PC-3 (cell line): ENCODE results near the gene SCRT2. TPM values are rescaled to one million over a fixed set of nuclear protein-coding genes. Genes with fewer than 3 reads are reported as not detected.

Source experiments
- ATAC-seq: fragments of 200-7000 bp; cut with Tn5 transposase; 2 replicates; pipeline ENCODE4 v1.9.1; 2020; ENCODE audit warnings: mild to moderate bottlenecking, moderate library complexity
- BruUV-seq: library from RNA; stranded (reverse); fragments of 400-500 nt; replicated peaks from 2 replicates; lab custom pipeline; 2021; lab: Mats Ljungman, UMichigan
- CTCF ChIA-PET: fragments of 300-600 bp; sonication (Branson Sonifier 250); formaldehyde crosslinking; loops from one replicate; lab custom pipeline; 2022; ENCODE audit warnings: antibody characterized with exemption; lab: Charles Lee
- POLR2A ChIA-PET: fragments of 300-600 bp; sonication (Branson Sonifier 250); formaldehyde crosslinking; loops from one replicate; lab custom pipeline; 2022; ENCODE audit warnings: antibody characterized with exemption; ENCODE audit not compliant: unreplicated experiment; lab: Charles Lee
- DNase-seq: peaks from one replicate; pipeline ENCODE4 v3.0.0-alpha.2; 2015
- H2AFZ ChIP-seq: fragments of 300-600 bp; sonication (generic); 2 replicates; pipeline ENCODE4 v1.6.0; 2016; ENCODE audit warnings: antibody characterized with exemption, low read length
- H3F3A ChIP-seq: fragments of 300-600 bp; sonication (generic); one replicate; pipeline ENCODE4 v1.6.0; 2017; ENCODE audit warnings: antibody characterized with exemption, low read length, control low read depth, mild to moderate bottlenecking; ENCODE audit not compliant: unreplicated experiment
- H3K27ac ChIP-seq: fragments of 300-600 bp; sonication (generic); 2 replicates; pipeline ENCODE4 v1.5.1; 2016; ENCODE audit warnings: mild to moderate bottlenecking, low read length
- H3K27me3 ChIP-seq: fragments of 300-600 bp; sonication (generic); 2 replicates; pipeline ENCODE4 v1.6.1; 2016; ENCODE audit warnings: low read length, mixed read lengths
- H3K36me3 ChIP-seq: fragments of 300-600 bp; sonication (generic); 2 replicates; pipeline ENCODE4 v1.6.1; 2016; ENCODE audit warnings: low read depth, mixed run types, low read length, mixed read lengths
- H3K4me1 ChIP-seq: fragments of 300-600 bp; sonication (generic); 2 replicates; pipeline ENCODE4 v1.5.1; 2016; ENCODE audit warnings: low read length; ENCODE audit not compliant: insufficient read depth
- H3K4me2 ChIP-seq: fragments of 300-600 bp; sonication (generic); 2 replicates; pipeline ENCODE4 v1.6.0; 2016; ENCODE audit warnings: low read length
- H3K4me3 ChIP-seq: fragments of 300-600 bp; sonication (generic); 2 replicates; pipeline ENCODE4 v1.5.1; 2016; ENCODE audit warnings: mild to moderate bottlenecking, low read length, mixed read lengths
- H3K79me2 ChIP-seq: fragments of 300-600 bp; sonication (generic); 2 replicates; pipeline ENCODE4 v1.6.1; 2017; ENCODE audit warnings: low read length, mixed read lengths
- H3K9ac ChIP-seq: fragments of 300-600 bp; sonication (generic); 2 replicates; pipeline ENCODE4 v1.6.0; 2016; ENCODE audit warnings: mild to moderate bottlenecking, low read length
- H3K9me2 ChIP-seq: fragments of 300-600 bp; sonication (generic); replicated peaks from 2 replicates; pipeline ENCODE4 v1.6.1; 2016; ENCODE audit warnings: mixed run types, low read length, mixed read lengths
- H3K9me3 ChIP-seq: fragments of 300-600 bp; sonication (generic); 2 replicates; pipeline ENCODE4 v1.6.1; 2016; ENCODE audit warnings: low read length, mixed read lengths
- H4K20me1 ChIP-seq: fragments of 300-600 bp; sonication (generic); 2 replicates; pipeline ENCODE4 v1.6.1; 2016; ENCODE audit warnings: low read length, mixed read lengths
- CTCF ChIP-seq: fragments of 300-600 bp; sonication (generic); conservative IDR thresholded peaks from 2 replicates; pipeline ENCODE4 v1.5.1; 2017; ENCODE audit warnings: antibody characterized with exemption, low read depth, mild to moderate bottlenecking, low read length
- EZH2 ChIP-seq: fragments of 300-600 bp; sonication (generic); IDR thresholded peaks from one replicate; pipeline ENCODE4 v1.6.1; 2017; ENCODE audit warnings: antibody characterized with exemption, mild to moderate bottlenecking, low read length; ENCODE audit not compliant: unreplicated experiment
- EZH2phosphoT487 ChIP-seq: fragments of 300-600 bp; sonication (generic); IDR thresholded peaks from 2 replicates; pipeline ENCODE4 v1.6.1; 2018; ENCODE audit warnings: mild to moderate bottlenecking, antibody characterized with exemption, low read length, borderline replicate concordance
- intact Hi-C: fragments of 100-400 bp; cut with micrococcal nuclease; formaldehyde crosslinking; loops from 2 replicates; pipeline ENCODE4 v1.9.0; 2023
- total RNA-seq: library from RNA; depleted of rRNA; stranded (reverse); fragments of >200 nt; gene quantifications from 2 replicates; pipeline ENCODE4 v1.2.3, GENCODE V29; 2014

Gene SCRT2
- total RNA-seq, 1 experiment from 2014 or later, result not detected

- Histone ChIP-seq H3K9me2 (no peaks in the 10 kb centered on the region), H3F3A (no peaks in the 10 kb centered on the region), H3K27me3 (no peaks in the 10 kb centered on the region), H3K27ac (no peak overlapping the region), H2AFZ (no peak overlapping the region), H3K9ac (no peak overlapping the region), H3K79me2 (peaks cover 44% of the 10 kb centered on the region), H3K4me1 (peaks cover 7% of the 10 kb centered on the region; the same call in 1 of the 2 replicates), H4K20me1 (peaks cover 47% of the 10 kb centered on the region), H3K36me3 (peaks cover 34% of the 10 kb centered on the region), H3K4me3 (no peak overlapping the region), H3K9me3 (no peaks in the 10 kb centered on the region), H3K4me2 (no peak overlapping the region)
- no TSS peak for BruUV-seq
- ATAC-seq, result no peak
- no peak for DNase-seq
- no peak for TF ChIP-seq EZH2phosphoT487
- TF ChIP-seq EZH2, result no peak
- no peak for TF ChIP-seq CTCF
- ChIA-PET POLR2A (no interaction called here), CTCF (interaction anchor here (0.6 kb wide), 1 partner anchor 11 kb away, joined by 3 read pairs; no protein-coding TSS in a partner anchor)
- intact Hi-C loops, result no loop called here
Observed at GRCh38 chr20:646868-647233, 28.8 kb downstream of the SCRT2 start.

GRCh38 chr20:646107-646867 lies 29.3 kb downstream of the SCRT2 start:
- H3K9me3 ChIP-seq, result no peaks in the 10 kb centered on the region
- H3K79me2 ChIP-seq, result peaks cover 39% of the 10 kb centered on the region
- H4K20me1 ChIP-seq, result peaks cover 43% of the 10 kb centered on the region
- ChIA-PET CTCF (interaction anchor here (0.7 to 1.3 kb wide), 6 partner anchors 12 to 122 kb away, joined by 3 to 10 read pairs (median 7); partner anchors contain the start of gene SLC52A3), POLR2A (no interaction called here)
- TF ChIP-seq EZH2, result no peak
- no peak for TF ChIP-seq EZH2phosphoT487
- TF ChIP-seq CTCF, result no peak
- H3K4me2 ChIP-seq, result no peak overlapping the region
- BruUV-seq, result no TSS peak
- H3K9ac ChIP-seq, result no peak overlapping the region
- intact Hi-C loops, result no loop called here
- peak; percentile 6; the same call in 1 of the 2 replicates for ATAC-seq
- no peak overlapping the region for H3K4me3 ChIP-seq
- no peak overlapping the region for H3K27ac ChIP-seq
- no peak overlapping the region for H2AFZ ChIP-seq
- H3F3A ChIP-seq, result no peaks in the 10 kb centered on the region
- DNase-seq, result no peak
- H3K9me2 ChIP-seq, result no peaks in the 10 kb centered on the region
- H3K27me3 ChIP-seq, result no peaks in the 10 kb centered on the region
- H3K36me3 ChIP-seq, result peaks cover 34% of the 10 kb centered on the region
- H3K4me1 ChIP-seq, result 0 out of 2 replicates have a peak, but pooled peaks cover 1% of the 10 kb centered on the region
